AG20443 (cell line): Measurements from ENCODE around the gene DOCK4.

Source experiments
- DNase-seq: peaks from one replicate; pipeline ENCODE4 v3.0.0; 2012; ENCODE audit warnings: low spot score, mixed read lengths

DOCK4 gene

DNA sequence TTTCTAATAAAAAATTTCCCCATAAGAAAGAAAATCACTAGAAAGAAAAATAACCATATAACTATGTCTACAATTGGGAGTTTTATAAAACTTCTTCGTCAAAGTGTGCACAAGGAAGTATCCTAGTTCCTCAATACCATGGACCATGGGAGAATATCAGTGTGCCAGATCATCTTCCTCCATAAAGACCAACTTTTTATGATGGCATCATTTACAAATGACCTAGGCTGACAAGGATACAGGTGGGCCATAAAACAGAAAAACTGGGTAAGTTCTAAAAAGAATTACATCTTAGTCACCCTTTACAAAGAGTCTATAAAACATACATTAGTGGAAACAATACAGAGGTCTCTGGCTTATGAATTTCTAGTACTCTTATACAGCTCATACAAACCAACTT, 303.2 kb downstream of the DOCK4 start:
- DNase-seq = no peak

- DNase-seq = no peak
Measured at GRCh38 chr7:111900283-111900682, 305.9 kb downstream of the DOCK4 start.

DNA sequence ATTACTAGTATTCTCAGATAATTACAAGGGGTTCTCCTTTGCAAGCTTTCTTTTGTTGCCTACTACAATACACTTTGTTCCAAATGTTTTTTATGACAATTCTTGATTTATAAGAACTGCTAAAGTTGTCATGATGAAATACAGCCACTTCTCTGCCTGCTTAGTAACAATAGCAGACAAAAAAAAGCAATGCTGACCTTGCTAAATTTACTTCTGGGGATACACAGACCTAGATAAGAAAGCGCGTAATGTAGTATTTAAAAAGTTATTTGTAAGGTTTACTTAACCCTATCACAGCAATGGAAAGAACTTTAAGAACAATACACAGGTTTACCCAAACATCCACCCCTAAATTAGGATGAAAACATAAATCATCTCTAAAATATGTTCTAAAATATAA, 311.1 kb downstream of the DOCK4 start:
- DNase-seq = no peak

- DNase-seq = no peak
Measured at GRCh38 chr7:111894518-111894917, 311.7 kb downstream of the DOCK4 start.

DNA sequence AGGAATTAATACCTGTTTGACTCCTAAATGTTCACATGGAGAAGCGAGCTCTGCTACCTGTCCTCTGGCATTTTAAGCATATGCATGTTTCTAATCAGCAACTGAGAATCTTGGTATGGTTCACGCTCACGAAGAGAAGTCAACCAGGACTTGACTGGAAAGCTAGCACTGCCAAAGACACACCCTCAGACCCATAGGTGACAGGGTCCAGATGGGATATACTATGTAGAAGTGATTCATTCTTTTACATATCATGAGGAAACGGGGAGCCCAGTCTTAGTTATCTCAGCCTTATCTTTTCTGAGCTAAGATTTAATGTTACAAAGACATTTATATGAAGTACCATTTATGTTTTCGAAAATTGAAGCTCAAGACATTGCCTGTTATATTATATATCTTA, 313.0 kb downstream of the DOCK4 start:
- no peak for DNase-seq

- DNase-seq = no peak
Measured at GRCh38 chr7:111892588-111892987, 313.6 kb downstream of the DOCK4 start.

- no peak for DNase-seq
Measured at GRCh38 chr7:111887734-111888133, 318.5 kb downstream of the DOCK4 start.

DNA sequence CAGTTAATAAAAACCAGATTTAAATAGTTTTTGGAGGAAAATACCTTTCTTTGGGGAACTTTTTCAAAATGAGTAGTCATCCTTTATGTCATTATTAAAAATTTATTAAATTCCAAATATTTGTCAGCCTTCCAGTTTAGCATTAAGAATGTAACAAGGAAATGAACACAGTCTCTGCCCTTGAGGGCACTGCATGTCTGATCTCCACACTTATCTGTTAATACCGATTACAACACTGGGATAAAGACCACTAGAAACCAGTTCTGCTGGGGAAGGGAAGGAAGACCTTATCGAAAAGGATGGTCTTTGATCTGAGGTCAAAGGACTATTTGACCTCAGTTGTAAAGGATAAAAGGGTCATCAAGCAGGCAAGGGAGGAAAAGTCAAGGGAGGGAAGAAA, 320.0 kb downstream of the DOCK4 start:
- DNase-seq = no peak

- no peak for DNase-seq
Measured at GRCh38 chr7:111883241-111883640, 323.0 kb downstream of the DOCK4 start.

DNA sequence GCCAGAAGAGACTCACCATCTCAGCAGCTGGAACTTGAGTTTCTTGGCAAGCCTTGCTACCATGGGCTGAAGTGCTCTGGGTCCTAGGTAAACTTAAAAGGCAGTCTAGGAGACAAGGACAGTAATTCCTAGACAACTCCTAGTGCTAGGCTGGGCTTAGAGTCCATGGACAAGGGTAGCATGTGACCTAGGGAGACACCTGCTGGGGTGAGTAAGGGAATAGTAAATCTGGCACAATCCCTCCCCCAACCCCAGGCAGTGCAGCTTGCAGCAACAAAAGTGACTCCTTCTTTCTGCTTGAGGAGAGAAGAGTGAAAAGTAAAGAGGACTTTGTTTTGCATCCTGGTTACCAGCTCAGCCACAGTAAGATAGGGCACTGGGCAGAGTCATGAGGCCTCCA, 327.4 kb downstream of the DOCK4 start:
- DNase-seq = no peak

- DNase-seq = no peak
Measured at GRCh38 chr7:111877931-111878330, 328.3 kb downstream of the DOCK4 start.

DNA sequence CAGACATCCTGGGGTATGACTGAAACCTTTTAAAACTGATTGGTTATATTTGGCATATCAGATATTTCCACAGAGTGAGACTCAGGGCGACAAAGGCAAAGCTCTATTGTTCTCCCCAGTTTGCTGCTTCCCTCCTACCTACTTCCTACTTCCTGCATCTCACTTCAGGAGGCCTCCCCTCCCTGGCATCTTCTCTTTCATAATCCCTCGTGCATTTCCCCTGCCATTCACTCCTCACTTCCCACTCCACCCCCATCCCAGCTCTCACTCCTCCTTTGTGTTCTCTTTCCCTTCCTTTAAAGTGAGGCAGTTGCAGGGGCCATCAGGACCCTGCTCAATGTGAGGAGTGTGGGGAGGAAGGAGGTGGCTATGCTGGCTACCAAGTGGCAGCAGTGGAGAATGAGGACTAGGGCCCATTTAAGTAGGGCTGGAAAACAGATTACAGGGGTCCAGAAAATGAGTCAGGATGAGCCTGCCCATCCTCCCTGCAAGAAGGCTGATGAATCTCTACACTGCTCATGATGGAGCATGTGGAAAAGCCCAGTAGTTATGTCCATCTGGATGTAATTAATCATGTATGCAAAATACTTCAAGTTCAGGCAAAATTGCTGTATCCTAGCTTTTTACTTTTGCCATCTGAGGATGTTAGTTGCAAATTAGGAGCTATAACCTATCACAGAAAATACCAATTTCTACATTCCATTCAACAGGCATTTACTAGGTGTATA, 332.1 kb downstream of the DOCK4 start:
- DNase-seq = no peak

GRCh38 chr7:111873326-111873646, 332.9 kb downstream of the DOCK4 start:
- no peak for DNase-seq

DNA sequence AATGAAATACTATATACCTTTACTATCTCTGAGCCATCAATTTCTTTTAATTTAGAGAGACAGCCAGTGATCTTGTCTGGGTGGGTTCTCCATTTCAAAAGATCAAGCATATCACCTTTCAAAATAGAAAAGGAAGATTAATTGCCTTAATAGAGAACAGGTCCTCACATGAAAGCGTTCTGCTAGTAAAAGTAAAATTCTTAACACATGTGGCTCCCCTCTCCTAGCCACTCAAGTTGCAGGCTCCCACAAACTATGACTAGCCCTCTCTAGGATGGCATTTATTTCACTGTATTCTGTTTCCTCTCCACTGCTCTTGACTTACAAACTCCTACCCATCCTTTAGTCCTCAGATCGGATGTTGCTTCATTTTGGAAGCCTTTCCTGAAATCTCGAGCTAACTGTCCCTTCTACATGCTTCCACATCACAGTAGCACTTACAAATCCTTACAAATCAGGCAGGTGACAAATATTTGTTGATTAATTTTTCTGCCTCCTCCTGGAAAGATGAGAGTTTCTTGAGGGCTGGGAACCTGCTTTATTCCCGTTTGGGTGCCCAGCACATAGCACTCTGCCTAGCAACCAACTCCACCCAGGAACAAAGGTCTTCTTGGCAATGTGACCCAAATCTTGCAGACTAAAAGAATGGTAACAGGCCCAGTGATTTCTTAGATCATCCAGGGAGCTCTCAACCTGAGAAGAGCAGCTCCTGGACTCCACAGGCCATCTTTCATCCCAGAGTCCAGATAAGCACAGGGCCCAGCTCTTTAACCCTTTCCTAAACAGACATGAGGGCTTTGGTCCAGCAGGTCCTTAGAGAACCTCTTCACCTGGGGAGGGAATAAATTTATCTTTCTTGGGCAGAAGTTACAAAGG, 333.5 kb downstream of the DOCK4 start:
- DNase-seq = no peak

DNA sequence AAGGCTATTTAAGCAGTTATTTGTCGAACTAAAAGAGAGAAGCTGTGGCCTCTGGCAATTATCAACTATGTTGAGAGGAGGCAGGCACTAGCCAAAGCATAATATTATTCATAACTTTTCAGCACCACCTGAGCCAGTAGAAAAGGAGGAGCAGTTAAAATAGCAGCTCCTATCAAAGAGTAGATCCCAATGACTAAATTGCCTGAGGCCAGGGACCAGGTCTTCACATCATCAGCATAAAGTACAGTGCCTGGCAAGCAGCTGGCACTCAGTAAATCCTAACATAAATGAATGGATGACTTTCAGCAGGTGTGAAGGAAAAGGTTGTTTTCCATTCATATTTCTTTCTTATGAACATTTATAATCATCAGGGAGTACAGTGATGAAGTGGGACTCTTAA, 334.9 kb downstream of the DOCK4 start:
- no peak for DNase-seq

GRCh38 chr7:111869280-111869679, 336.9 kb downstream of the DOCK4 start:
- DNase-seq = no peak

GRCh38 chr7:111867348-111867931, 338.8 kb downstream of the DOCK4 start:
- DNase-seq = no peak

- DNase-seq = no peak
Measured at GRCh38 chr7:111866787-111867186, 339.4 kb downstream of the DOCK4 start.

GRCh38 chr7:111865430-111865829, 340.8 kb downstream of the DOCK4 start:
- DNase-seq = no peak

DNA sequence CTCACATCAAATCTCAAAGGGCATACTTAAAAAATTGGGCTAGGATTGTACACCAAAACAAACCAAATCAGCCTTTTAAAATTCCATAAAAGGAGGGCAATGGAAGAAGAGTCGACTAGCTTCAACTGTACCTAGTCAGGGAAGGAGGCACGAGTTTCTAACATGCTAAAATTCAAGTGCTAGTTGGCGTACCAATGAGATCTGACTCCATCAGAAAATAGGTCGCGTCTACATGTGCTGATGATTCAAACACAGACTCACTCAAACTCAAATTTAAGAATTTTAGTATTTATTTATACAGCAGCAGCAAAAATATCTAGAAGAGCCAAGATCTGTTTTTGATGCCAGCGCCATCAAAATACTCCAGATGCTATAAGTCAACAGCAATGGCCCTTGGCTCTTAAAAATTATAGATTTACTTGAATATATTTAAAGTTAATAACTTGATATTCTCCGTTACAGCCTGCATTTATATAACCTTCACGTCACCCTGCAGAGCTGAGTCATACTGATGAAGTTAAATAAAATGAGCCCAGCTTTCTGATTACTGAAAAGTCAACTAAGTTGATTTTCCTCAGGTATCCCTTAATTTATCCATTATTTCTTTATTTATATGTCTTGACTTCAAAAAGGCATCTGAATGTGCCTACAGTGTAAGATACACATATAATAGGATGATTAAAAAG, 341.8 kb downstream of the DOCK4 start:
- no peak for DNase-seq

GRCh38 chr7:111863269-111863668, 342.9 kb downstream of the DOCK4 start:
- no peak for DNase-seq

DNA sequence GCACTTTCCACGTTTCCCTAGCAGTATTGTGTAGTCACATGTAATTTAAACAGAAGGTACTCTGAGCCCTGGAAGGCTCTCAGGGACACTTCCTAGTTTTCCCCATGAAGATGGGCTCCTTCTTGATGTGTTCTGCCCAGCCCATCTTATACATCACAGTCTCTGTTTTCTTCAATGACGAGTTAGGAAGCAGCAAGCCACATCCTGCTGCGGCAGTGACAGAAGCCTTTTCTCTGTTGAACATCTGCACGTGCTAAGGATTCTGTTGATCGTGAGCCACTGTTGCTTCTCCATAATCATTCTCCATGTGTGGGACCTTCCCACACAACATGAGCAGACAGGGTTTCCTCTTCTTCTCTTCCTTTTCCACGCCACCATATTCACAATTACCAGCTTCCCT, 346.0 kb downstream of the DOCK4 start:
- no peak for DNase-seq

- no peak for DNase-seq
Measured at GRCh38 chr7:111858331-111858730, 347.9 kb downstream of the DOCK4 start.
